OCI-LY7 (cell line): ENCODE data around the gene LPP. TPM values are rescaled to one million over a fixed set of nuclear protein-coding genes. Genes with fewer than 3 reads are reported as not detected.

Source experiments
- BruUV-seq: library from RNA; stranded (reverse); fragments of 400-500 nt; replicated peaks from 2 replicates; lab custom pipeline; 2021; lab: Mats Ljungman, UMichigan
- CTCF ChIA-PET: fragments of 300-600 bp; sonication (Branson Sonifier 250); formaldehyde crosslinking; loops from one replicate; lab custom pipeline; 2022; ENCODE audit warnings: antibody characterized with exemption; ENCODE audit not compliant: unreplicated experiment; lab: Charles Lee
- POLR2A ChIA-PET: fragments of 300-600 bp; sonication (Branson Sonifier 250); formaldehyde crosslinking; loops from one replicate; lab custom pipeline; 2022; ENCODE audit warnings: antibody characterized with exemption; lab: Charles Lee
- DNase-seq: peaks from one replicate; pipeline ENCODE4 v3.0.0-alpha.2; 2015; ENCODE audit warnings: low spot score
- H2AFZ ChIP-seq: fragments of 200-600 bp; sonication (generic), shearing (Covaris generic); 2 replicates; pipeline ENCODE4 v1.6.1; 2014; ENCODE audit warnings: mild to moderate bottlenecking, antibody characterized with exemption, low read length, moderate library complexity
- H3K27ac ChIP-seq: fragments of 200-600 bp; sonication (generic); 2 replicates; pipeline ENCODE4 v1.5.1; 2014; ENCODE audit warnings: mixed run types, low read depth, mild to moderate bottlenecking, moderate library complexity, low read length, inconsistent platforms; ENCODE audit not compliant: poor library complexity, severe bottlenecking
- H3K36me3 ChIP-seq: fragments of 200-600 bp; sonication (generic); 2 replicates; pipeline ENCODE4 v1.6.1; 2014; ENCODE audit warnings: mild to moderate bottlenecking, antibody characterized with exemption, low read length, moderate library complexity, mixed read lengths; ENCODE audit not compliant: insufficient read depth
- H3K4me1 ChIP-seq: fragments of 200-600 bp; sonication (generic); 2 replicates; pipeline ENCODE4 v1.5.1; 2014; ENCODE audit warnings: mild to moderate bottlenecking, low read length; ENCODE audit not compliant: insufficient read depth, poor library complexity, severe bottlenecking
- H3K4me2 ChIP-seq: fragments of 200-600 bp; sonication (generic); 2 replicates; pipeline ENCODE4 v1.6.1; 2014; ENCODE audit warnings: mild to moderate bottlenecking, low read length
- H3K4me3 ChIP-seq: fragments of 200-600 bp; sonication (generic); 2 replicates; pipeline ENCODE4 v1.5.1; 2014; ENCODE audit warnings: mild to moderate bottlenecking, low read depth, low read length; ENCODE audit not compliant: poor library complexity, severe bottlenecking
- H3K79me2 ChIP-seq: fragments of 200-600 bp; sonication (generic); 2 replicates; pipeline ENCODE4 v1.6.1; 2016; ENCODE audit warnings: low read depth, mild to moderate bottlenecking, low read length, moderate library complexity, mixed read lengths; ENCODE audit not compliant: insufficient read depth
- H3K9me2 ChIP-seq: fragments of 200-600 bp; sonication (generic); 2 replicates; pipeline ENCODE4 v1.6.1; 2016; ENCODE audit warnings: mild to moderate bottlenecking, low read length, mixed read lengths; ENCODE audit not compliant: insufficient read depth
- H3K9me3 ChIP-seq: fragments of 200-600 bp; sonication (generic); 2 replicates; pipeline ENCODE4 v1.6.1; 2014; ENCODE audit warnings: mild to moderate bottlenecking, mixed run types, low read length, mixed read lengths
- H4K20me1 ChIP-seq: fragments of 200-600 bp; sonication (generic); 2 replicates; pipeline ENCODE4 v1.6.1; 2014; ENCODE audit warnings: mild to moderate bottlenecking, antibody characterized with exemption, low read length, moderate library complexity, mixed read lengths; ENCODE audit not compliant: insufficient read depth
- CTCF ChIP-seq: fragments of 200-600 bp; sonication (generic); conservative IDR thresholded peaks from 2 replicates; pipeline ENCODE4 v1.5.1; 2014; ENCODE audit warnings: mild to moderate bottlenecking, antibody characterized with exemption, low read length, moderate library complexity, mixed read lengths
- EZH2phosphoT487 ChIP-seq: fragments of 200-600 bp; sonication (generic); IDR thresholded peaks from 2 replicates; pipeline ENCODE4 v1.6.1; 2018; ENCODE audit warnings: low read depth, borderline replicate concordance, mild to moderate bottlenecking, mixed run types, antibody characterized with exemption, low read length, moderate library complexity, mixed read lengths
- intact Hi-C: fragments of 100-400 bp; cut with micrococcal nuclease; formaldehyde crosslinking; loops from one replicate; pipeline ENCODE4 v1.10.0; 2022; ENCODE audit not compliant: unreplicated experiment
- total RNA-seq, 2 experiments: library from RNA; depleted of rRNA in 1 of 2; stranded (reverse); fragments of >200 nt in 1 of 2; shearing (Covaris generic) in 1 of 2; gene quantifications; 2 replicates each; pipeline ENCODE4 v1.2.3, GENCODE V29; 2014 to 2022

LPP gene
- total RNA-seq, 2 experiments from 2014 or later: 10.9 to 119 TPM

GRCh38 chr3:188401244-188401993 is 247.5 kb downstream of the LPP start:
- TF ChIP-seq CTCF (no peak), EZH2phosphoT487 (no peak)
- H3K4me2 ChIP-seq: peak overlapping the region; percentile 31; the same call in 1 of the 2 replicates
- BruUV-seq: no TSS peak

DNA sequence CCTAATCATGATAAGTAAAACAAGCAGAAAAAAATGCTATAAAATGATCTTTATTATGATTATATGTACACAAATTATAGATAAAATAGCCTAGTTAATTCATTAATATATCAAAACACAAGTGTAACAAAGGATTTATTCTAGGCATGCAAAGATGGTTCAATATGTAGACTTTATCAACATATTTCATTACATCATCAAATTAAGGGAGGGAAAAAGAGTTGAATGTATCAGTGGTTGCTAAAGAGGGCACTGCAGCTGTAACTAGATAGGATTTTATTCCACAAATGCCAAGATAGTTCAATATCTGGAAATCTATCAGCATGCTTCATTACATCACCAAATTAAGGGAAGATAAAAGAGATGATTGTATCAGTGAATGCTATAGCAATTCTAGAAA is 248.3 kb downstream of the LPP start:
- DNase-seq: no peak
- no peak overlapping the region for H2AFZ ChIP-seq
- intact Hi-C loops: loop anchor here (5.0 kb wide), 3 partner anchors 315 to 660 kb away; no protein-coding TSS in a partner anchor
- no peak for TF ChIP-seq EZH2phosphoT487
- no peak for TF ChIP-seq CTCF
- no peak overlapping the region for H3K27ac ChIP-seq
- no TSS peak for BruUV-seq
- H3K4me2 ChIP-seq: no peak overlapping the region
- peaks cover 36% of the 10 kb centered on the region for H3K4me1 ChIP-seq
- H3K9me2 ChIP-seq: no peaks in the 10 kb centered on the region
- H3K36me3 ChIP-seq: peaks cover 10% of the 10 kb centered on the region; the same call in 1 of the 2 replicates
- H3K4me3 ChIP-seq: no peak overlapping the region
- no peaks in the 10 kb centered on the region for H4K20me1 ChIP-seq
- CTCF ChIA-PET: no interaction called here
- POLR2A ChIA-PET: interaction anchor here (1.4 to 3.6 kb wide), 2 partner anchors 11 to 142 kb away, joined by 3 to 21 read pairs; no protein-coding TSS in a partner anchor
- H3K9me3 ChIP-seq: peaks cover 5% of the 10 kb centered on the region; the same call in 1 of the 2 replicates
- H3K79me2 ChIP-seq: no peaks in the 10 kb centered on the region

More at GRCh38 chr3:188401244-188401993, 247.5 kb downstream of the LPP start:
- H3K9me3 ChIP-seq: peaks cover 5% of the 10 kb centered on the region; the same call in 1 of the 2 replicates
- CTCF ChIA-PET: interaction anchor here (1.2 kb wide), 1 partner anchor 20 kb away, joined by 3 read pairs; no protein-coding TSS in a partner anchor
- DNase-seq: no peak
- no peak overlapping the region for H3K27ac ChIP-seq
- H2AFZ ChIP-seq: no peak overlapping the region
- no peaks in the 10 kb centered on the region for H3K79me2 ChIP-seq
- no peak overlapping the region for H3K4me3 ChIP-seq
- H3K9me2 ChIP-seq: no peaks in the 10 kb centered on the region
- H3K4me1 ChIP-seq: peaks cover 44% of the 10 kb centered on the region
- H4K20me1 ChIP-seq: no peaks in the 10 kb centered on the region
- intact Hi-C loops: loop anchor here (2.0 to 5.0 kb wide), 4 partner anchors 15 to 659 kb away; no protein-coding TSS in a partner anchor
- peaks cover 10% of the 10 kb centered on the region; the same call in 1 of the 2 replicates for H3K36me3 ChIP-seq
- POLR2A ChIA-PET: interaction anchor here (0.6 to 3.6 kb wide), 17 partner anchors 8 to 674 kb away, joined by 3 to 21 read pairs (median 4); no protein-coding TSS in a partner anchor
